Ureter (tissue), 1 donor: ENCODE measurements around the gene KRTDAP. TPM values are rescaled to one million over a fixed set of nuclear protein-coding genes. Genes with fewer than 3 reads are reported as not detected.

ENCODE experiments used
- DNase-seq: peaks from one replicate; pipeline ENCODE4 v3.0.0-alpha.2; 2020; ENCODE audit warnings: low spot score
- total RNA-seq: library from RNA; stranded (reverse); gene quantifications from one replicate; pipeline ENCODE4 v1.2.4, GENCODE V29; 2023
- donor health status: DM: yes; HTN: yes; CAD: no.

KRTDAP gene
- total RNA-seq, 1 donor from 2014 or later = not detected

DNA sequence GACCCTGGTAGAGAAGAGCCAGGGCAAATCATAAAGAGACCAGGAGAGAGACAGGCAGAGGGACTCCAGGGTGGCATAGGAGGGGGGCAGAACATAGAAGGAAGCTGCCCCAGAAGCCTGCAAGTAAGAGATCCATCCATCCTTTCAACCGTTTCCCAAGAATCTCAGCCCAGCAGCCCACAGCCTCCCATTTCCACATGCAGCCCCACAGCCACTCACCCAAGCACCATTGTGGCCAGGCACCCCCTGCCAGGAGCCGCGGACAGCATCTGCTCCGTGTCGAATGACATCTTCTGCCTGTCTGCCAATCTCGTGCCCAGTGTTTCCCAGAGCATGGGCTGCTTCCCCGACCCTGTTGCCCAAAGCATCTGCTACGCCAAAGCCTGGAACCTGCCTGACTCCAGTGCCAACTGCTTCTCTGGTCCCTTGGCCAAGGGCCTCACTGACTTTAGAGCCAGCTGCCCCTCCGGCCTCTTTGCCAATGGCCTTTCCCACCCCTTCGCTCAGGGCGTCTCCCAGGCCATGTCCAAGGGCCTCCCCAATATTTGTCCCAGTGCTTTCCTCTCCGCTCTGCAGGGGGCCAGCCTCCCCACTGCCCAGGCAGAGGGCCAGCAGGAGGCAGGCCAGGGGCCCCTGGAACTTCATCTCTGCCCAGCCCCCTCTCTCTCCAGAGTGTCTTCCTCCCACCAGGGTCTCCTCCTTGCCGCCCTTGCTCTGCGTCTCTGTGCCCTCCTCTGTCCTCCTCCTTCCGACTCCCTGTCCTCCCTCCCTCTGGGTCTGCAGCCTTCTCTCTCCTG, 22.8 kb upstream of the KRTDAP start:
- DNase-seq = no peak

- no peak for DNase-seq
These were observed 21.1 kb upstream of the KRTDAP start for GRCh38 chr19:35511337-35511736.

DNA sequence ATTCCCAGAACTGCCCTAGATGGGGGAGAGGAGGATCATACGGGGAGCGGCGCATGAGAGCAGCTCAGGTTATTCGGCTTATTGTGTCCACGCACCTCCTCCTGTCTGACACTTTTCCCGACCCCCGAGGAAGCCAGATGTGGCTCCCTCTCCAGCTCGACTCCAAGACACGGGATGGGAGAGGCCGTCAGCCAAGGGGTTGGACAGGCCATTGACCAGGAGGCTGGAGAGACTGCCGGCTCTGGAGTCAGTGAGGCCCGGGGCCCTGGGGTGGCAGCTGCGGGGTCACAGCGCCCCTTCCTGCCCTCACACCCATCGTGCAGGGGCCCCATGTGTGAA, 20.3 kb upstream of the KRTDAP start:
- no peak for DNase-seq

DNA sequence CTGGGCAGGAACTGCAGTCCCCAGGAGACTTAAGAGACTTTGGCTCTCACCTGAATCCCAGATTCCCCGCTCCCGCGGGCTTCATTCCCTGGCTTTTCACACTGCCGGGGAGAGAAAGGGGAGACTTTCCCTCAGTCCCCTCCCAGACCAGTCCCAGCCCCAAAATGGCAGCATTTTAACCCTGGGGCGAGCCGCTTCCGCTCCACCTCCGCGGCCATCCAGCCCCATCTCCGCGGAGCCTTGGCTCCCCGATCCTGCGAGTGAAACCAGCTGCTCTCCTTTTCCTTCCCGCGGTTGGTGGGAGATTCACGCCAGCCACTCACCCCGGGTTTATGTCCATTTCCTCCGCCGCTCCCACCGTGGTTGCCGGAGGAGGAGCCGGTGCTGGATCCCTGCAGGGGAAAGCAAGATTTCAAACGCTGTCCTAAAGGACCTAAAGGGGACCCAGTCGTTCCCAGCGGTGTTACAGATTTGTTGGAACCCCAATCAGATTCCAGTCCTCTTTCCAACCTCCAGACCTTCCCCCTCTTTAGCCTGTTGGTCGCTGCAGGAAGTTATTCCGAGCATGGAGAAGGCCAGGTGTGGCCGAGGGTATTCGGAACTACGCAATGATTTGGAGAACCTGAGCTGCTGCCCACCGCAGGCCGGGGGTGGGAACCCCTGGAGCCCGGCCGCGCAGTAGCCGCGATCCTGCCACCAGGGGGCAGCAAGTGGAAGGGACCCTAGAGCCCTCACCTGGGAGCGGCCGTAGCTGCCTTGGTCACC, 19.8 kb upstream of the KRTDAP start:
- DNase-seq = peak; percentile 88

- peak; percentile 75 for DNase-seq
These were observed 18.9 kb upstream of the KRTDAP start for GRCh38 chr19:35509018-35509652.

GRCh38 chr19:35508129-35508528, 17.9 kb upstream of the KRTDAP start:
- DNase-seq = no peak

GRCh38 chr19:35507561-35507960, 17.3 kb upstream of the KRTDAP start:
- DNase-seq = no peak

GRCh38 chr19:35506011-35506410, 15.7 kb upstream of the KRTDAP start:
- no peak for DNase-seq

- DNase-seq = no peak
These were observed 12.5 kb upstream of the KRTDAP start for GRCh38 chr19:35502751-35503150.

- no peak for DNase-seq
These were observed 11.4 kb upstream of the KRTDAP start for GRCh38 chr19:35501684-35502083.

DNA sequence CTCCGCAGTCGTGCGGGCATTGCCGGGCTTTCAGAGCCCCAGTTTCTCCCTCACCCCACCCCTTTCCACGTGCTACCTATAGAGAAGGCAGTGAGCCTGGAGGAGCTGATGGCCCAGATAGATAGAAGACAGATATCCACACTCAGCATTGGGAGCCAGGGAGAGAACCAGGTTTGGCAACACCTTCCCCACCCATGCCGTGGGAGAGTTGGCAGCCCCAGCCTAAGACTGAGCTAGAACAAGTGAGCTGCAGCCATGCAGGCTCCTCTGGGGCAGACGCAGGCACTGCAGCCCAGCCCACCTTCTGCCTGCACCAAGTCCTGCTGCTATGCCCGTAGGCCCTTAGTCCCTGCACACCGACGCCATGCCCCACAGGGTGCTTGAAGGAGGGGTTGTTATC, 10.3 kb upstream of the KRTDAP start:
- no peak for DNase-seq

- no peak for DNase-seq
These were observed 8.8 kb upstream of the KRTDAP start for GRCh38 chr19:35498984-35499527.

DNA sequence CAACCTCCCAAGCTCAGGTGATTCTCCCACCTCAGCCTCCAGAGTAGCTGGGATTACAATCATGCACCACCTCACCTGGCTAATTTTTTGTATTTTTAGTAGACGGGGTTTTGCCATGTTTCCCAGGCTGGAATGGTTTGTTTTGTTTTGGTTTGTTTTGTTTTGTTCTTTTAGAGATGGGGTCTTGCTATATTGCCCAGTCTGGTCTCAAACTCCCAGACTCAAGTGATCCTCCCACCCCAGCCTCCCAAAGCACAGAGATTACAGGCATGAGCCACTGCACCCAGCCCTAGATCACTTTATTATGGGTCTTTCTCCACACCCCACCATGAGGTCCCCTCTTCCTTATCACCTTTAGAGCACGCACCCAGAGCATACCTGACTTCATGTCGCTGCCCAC, 8.0 kb upstream of the KRTDAP start:
- no peak for DNase-seq

DNA sequence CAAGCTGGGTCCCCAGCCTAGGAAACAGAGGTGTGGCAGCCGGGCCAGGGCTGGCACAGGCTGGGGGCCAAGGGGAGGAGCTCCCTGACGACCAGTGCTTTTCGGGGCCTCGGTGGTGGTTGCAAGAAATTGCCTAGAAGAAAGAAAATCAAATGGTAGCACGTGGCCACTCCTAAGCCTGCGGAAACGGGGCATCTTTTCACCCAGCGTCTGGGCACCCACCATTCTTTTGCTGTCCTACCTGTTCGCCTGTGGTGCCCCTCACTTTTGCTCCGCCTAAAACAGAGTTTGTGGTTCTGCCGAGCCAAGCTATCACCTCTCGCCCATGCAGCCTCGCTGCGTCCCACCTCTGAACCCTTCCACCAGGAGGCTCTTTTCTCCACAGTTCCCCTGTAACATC, 7.1 kb upstream of the KRTDAP start:
- no peak for DNase-seq

- DNase-seq = peak; percentile 65
These were observed 5.1 kb upstream of the KRTDAP start for GRCh38 chr19:35495107-35496064.

DNA sequence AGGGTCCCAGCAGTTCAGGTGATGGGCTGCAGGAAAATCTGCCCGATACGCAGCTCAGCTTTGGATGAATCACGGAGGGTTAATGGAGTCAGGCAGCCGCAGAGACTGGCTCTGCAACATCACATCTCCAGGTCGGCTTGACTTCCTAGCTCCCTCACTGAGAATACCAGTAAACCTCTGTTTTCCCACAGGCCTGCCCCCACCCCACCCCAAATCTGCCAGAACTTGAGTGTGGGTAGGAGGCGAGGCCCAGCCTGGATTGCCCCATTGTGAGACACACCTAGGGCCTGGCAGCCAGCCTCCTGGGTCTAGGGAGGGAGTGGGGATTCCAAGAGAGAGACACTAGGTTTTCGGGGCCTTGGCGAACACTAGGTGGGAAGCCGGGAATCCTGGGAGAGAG, 3.7 kb upstream of the KRTDAP start:
- peak; percentile 59 for DNase-seq

DNA sequence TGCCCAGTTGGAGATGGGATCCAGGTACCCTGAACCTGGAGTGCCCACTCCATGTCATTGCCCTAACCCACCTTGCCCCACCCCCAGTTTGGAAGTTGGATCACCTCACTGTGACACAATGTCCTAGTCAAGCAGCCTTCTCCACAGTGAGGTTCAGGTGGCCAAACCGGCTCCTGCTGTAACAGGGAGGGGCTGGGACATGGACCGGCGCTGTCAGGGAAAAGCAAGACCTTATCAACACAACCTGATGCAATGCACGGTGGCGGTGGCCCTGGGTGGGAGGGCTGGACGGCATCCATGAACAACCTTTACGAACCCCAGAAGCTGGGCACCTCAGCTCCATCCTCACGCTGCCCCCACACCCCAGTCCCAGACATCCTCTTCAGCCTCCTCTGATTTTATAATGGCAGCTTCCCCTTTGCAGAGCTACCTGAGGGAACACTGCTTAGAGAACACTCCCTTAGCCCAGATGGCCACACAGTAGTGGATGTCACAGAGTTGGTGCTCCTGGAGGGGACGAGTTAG, 1.6 kb upstream of the KRTDAP start:
- peak; percentile 56 for DNase-seq

GRCh38 chr19:35488677-35489076, 1.6 kb downstream of the KRTDAP start:
- no peak for DNase-seq

DNA sequence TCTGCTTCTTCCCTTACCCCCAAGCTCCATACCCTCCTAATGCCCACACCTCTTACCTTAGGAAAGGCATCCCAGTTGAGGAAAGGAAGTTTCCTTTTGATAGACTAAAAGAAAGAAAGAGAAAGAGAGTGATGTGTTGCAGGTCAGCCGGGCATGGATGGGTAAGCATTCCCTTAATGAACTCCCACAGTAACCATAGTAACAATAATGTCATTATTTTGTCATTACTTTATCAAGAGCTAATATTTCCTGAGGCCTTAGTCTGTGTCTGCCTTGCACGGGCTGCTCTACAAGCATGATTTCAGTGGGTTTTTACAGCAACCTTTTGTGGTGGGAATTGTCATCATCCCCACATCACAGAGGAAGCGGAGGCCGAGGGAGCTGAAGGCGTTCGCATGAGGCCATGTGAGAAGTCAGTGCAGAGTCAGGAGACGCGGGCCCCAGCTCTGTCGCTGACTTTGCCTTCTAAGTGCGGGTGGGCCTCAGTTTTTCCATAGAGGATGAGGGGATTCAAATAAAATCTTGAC, 2.5 kb downstream of the KRTDAP start:
- DNase-seq = no peak

- DNase-seq = no peak
These were observed 4.0 kb downstream of the KRTDAP start for GRCh38 chr19:35486268-35486708.
